GM23248 (cell line): ENCODE measurements around the gene ZC3HAV1.

Source experiments
- EZH2 ChIP-seq: fragments of 200-600 bp; sonication (generic); IDR thresholded peaks from 2 replicates; pipeline ENCODE4 v1.6.1; 2018; ENCODE audit warnings: antibody characterized with exemption, mild to moderate bottlenecking; ENCODE audit not compliant: insufficient read depth, poor library complexity, severe bottlenecking
- EZH2phosphoT487 ChIP-seq: fragments of 200-600 bp; sonication (generic); IDR thresholded peaks from 2 replicates; pipeline ENCODE4 v1.6.1; 2018; ENCODE audit warnings: antibody characterized with exemption, moderate library complexity, mild to moderate bottlenecking, low read depth; ENCODE audit not compliant: insufficient read depth

DNA sequence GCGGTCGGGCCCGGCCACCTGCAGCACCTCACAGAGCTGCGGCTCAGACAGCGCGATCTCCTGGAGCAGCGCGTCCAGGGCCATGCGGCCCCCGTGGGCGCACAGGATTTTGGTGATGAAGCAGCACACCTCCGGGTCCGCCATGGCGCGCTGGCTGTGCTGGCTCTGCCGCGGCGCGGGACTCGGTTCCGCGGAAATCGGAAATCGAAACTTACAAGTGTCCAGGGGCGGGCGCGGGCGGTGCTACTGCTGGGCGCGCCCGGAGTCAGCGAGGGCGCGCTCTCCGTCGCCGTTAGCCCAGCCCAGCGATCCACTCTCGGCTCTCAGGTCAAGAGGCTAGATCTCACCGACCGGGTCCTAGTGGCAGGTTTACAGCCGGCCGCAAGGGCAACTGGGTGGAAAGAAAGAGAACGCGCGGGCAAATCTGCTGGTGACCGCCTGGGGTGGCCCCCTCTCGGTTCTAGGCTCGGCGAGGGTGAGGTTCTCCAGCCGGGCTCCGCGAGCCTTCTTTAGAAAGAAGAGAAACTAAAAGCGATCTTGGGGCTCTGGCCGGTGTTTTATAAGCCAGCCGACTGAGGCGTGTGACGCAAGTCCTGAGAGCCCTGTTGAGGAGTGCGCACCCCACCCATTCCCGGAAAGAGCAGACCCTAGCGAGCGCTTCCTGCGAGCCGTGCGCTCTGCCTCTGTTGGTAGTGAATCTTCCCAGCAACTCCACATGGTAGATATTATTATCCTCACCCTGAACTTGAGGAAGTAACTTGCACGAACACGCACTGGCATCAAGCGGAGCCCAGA, at the start of gene ZC3HAV1:
- TF ChIP-seq EZH2 = no peak
- no peak for TF ChIP-seq EZH2phosphoT487
